ENCODE data around the gene GGPS1. TPM values are rescaled to one million over a fixed set of nuclear protein-coding genes. Genes with fewer than 3 reads are reported as not detected.

The GGPS1 gene
- total and polyA plus RNA-seq, 2 donors from 2014 or later, result 38.3 to 39.0 TPM

DNA sequence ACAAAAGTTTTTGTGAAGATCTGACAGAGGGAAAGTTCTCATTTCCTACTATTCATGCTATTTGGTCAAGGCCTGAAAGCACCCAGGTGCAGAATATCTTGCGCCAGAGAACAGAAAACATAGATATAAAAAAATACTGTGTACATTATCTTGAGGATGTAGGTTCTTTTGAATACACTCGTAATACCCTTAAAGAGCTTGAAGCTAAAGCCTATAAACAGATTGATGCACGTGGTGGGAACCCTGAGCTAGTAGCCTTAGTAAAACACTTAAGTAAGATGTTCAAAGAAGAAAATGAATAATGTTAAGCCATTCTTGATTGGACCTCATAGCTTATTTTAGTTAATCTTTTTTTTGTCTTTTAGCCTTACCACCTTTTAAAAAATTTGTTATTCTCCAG is 14.1 kb downstream of the GGPS1 start:
- TF ChIP-seq, protein P1, sequence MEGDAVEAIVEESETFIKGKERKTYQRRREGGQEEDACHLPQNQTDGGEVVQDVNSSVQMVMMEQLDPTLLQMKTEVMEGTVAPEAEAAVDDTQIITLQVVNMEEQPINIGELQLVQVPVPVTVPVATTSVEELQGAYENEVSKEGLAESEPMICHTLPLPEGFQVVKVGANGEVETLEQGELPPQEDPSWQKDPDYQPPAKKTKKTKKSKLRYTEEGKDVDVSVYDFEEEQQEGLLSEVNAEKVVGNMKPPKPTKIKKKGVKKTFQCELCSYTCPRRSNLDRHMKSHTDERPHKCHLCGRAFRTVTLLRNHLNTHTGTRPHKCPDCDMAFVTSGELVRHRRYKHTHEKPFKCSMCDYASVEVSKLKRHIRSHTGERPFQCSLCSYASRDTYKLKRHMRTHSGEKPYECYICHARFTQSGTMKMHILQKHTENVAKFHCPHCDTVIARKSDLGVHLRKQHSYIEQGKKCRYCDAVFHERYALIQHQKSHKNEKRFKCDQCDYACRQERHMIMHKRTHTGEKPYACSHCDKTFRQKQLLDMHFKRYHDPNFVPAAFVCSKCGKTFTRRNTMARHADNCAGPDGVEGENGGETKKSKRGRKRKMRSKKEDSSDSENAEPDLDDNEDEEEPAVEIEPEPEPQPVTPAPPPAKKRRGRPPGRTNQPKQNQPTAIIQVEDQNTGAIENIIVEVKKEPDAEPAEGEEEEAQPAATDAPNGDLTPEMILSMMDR (IDR thresholded peaks at IDR 0.05; ENCODE audit: borderline replicate concordance, extremely low read depth, insufficient read depth), result no peak
- H3K9ac ChIP-seq (ENCODE audit: low read length in 3 of 3), result no peak overlapping the region
- FAIRE-seq, result no peak
- DNase-seq, result no peak
- no peaks in the 10 kb centered on the region for H3K4me1 ChIP-seq (ENCODE audit: control insufficient read depth in 2 of 3, insufficient read depth in 2 of 3, low read depth in 1 of 3, low read length in 3 of 3)
- H3K9me3 ChIP-seq (ENCODE audit: control insufficient read depth in 2 of 3, insufficient read depth in 1 of 3, low read length in 3 of 3), result no peaks in the 10 kb centered on the region
- intact Hi-C loops (cut with DNase I), result no loop called here
- no peaks in the 10 kb centered on the region for H3K27me3 ChIP-seq (ENCODE audit: control insufficient read depth, insufficient read depth, low read length)
- H3K36me3 ChIP-seq (ENCODE audit: control insufficient read depth in 2 of 3, insufficient read depth in 3 of 3, low read length in 3 of 3), result peaks cover 0 to 16% (median 0%) of the 10 kb centered on the region in 3 donors
- no peak overlapping the region for H3K27ac ChIP-seq (ENCODE audit: low read depth in 2 of 2, low read length in 2 of 2)
- no peak overlapping the region for H3K4me3 ChIP-seq (ENCODE audit: low read length in 3 of 3)

DNA sequence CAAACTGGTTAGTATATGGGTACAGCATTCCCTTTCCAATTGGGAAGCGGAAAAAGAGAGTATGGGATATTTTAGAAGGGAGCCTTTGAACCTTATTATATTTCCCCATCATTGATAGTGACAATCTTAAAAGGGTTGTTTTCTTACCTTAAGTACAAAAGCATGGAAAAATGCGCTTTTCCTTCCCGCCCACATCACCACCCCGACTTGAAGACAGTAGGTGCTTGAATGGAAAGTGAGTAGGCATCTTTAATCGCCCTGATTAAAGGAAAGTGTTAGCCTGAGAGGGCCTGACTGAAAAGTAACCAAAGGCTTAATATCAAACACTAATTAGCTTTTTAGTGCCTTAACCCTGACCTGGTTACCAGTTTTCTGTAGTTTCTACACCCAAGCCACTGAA is 15.4 kb downstream of the GGPS1 start:
- H3K27me3 ChIP-seq (ENCODE audit: control insufficient read depth, insufficient read depth, low read length), result no peaks in the 10 kb centered on the region
- FAIRE-seq (no peak), DNase-seq (no peak)
- H3K9me3 ChIP-seq (ENCODE audit: control insufficient read depth in 2 of 3, insufficient read depth in 1 of 3, low read length in 3 of 3), result no peaks in the 10 kb centered on the region
- no peak overlapping the region for H3K27ac ChIP-seq (ENCODE audit: low read depth in 2 of 2, low read length in 2 of 2)
- H3K4me1 ChIP-seq (ENCODE audit: control insufficient read depth in 2 of 3, insufficient read depth in 2 of 3, low read depth in 1 of 3, low read length in 3 of 3), result no peaks in the 10 kb centered on the region
- H3K36me3 ChIP-seq (ENCODE audit: control insufficient read depth in 2 of 3, insufficient read depth in 3 of 3, low read length in 3 of 3), result peaks cover 0 to 10% (median 0%) of the 10 kb centered on the region in 3 donors
- TF ChIP-seq, protein P1 (IDR thresholded peaks at IDR 0.05; ENCODE audit: borderline replicate concordance, extremely low read depth, insufficient read depth), result no peak
- H3K9ac ChIP-seq (ENCODE audit: low read length in 3 of 3), result no peak overlapping the region
- intact Hi-C loops (cut with DNase I), result no loop called here
- no peak overlapping the region for H3K4me3 ChIP-seq (ENCODE audit: low read length in 3 of 3)

DNA sequence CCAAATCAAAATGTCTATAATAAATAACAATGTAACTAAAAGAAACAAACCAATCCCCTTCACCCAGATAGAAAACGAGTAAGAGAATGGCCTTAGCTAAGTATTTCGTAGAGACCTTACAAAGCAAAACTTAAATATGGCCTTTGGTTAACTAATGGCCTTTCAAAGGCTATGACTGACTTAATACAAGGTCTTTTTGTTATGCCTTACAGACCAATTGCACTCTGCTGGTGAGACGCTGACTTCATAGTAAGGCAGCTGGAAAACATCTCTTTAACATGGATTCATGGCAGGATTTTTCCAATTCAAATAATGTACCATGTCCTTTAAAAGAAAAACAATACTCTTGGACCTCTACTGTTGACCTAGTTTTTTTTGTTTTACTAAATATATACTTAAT is 23.1 kb downstream of the GGPS1 start:
- no peaks in the 10 kb centered on the region for H3K9me3 ChIP-seq (ENCODE audit: control insufficient read depth in 2 of 3, insufficient read depth in 1 of 3, low read length in 3 of 3)
- no peak overlapping the region for H3K9ac ChIP-seq (ENCODE audit: low read length in 3 of 3)
- H3K4me3 ChIP-seq (ENCODE audit: low read length in 3 of 3), result no peak overlapping the region
- TF ChIP-seq, protein P1 (IDR thresholded peaks at IDR 0.05; ENCODE audit: borderline replicate concordance, extremely low read depth, insufficient read depth), result no peak
- H3K36me3 ChIP-seq (ENCODE audit: control insufficient read depth in 2 of 3, insufficient read depth in 3 of 3, low read length in 3 of 3), result no peaks in the 10 kb centered on the region
- FAIRE-seq, result no peak
- intact Hi-C loops (cut with DNase I), result no loop called here
- H3K27ac ChIP-seq (ENCODE audit: low read depth in 2 of 2, low read length in 2 of 2), result no peak overlapping the region
- H3K27me3 ChIP-seq (ENCODE audit: control insufficient read depth, insufficient read depth, low read length), result no peaks in the 10 kb centered on the region
- DNase-seq, result no peak
- H3K4me1 ChIP-seq (ENCODE audit: control insufficient read depth in 2 of 3, insufficient read depth in 2 of 3, low read depth in 1 of 3, low read length in 3 of 3), result no peaks in the 10 kb centered on the region

DNA sequence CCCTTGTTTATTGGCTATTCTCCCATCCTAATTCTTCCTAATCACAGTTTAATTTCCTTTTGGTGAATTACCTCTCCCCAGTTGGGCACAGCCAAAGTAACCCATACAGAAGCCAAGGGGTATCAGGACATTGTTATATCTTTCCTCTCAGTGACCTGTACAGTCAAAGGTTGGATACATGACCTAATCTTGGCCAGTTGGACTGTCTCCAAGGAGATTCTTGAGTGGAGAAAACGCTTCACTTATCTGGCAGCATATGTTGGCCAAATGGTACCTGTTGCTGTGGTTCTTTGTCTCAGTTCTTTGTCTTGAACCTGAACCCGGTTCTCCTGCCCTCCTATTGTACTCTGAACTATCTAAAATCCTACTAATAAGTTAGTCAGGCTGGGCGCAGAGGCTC is 23.5 kb downstream of the GGPS1 start:
- FAIRE-seq (no peak), DNase-seq (no peak)
- H3K9me3 ChIP-seq (ENCODE audit: control insufficient read depth in 2 of 3, insufficient read depth in 1 of 3, low read length in 3 of 3), result no peaks in the 10 kb centered on the region
- no peaks in the 10 kb centered on the region for H3K4me1 ChIP-seq (ENCODE audit: control insufficient read depth in 2 of 3, insufficient read depth in 2 of 3, low read depth in 1 of 3, low read length in 3 of 3)
- TF ChIP-seq, protein P1 (IDR thresholded peaks at IDR 0.05; ENCODE audit: borderline replicate concordance, extremely low read depth, insufficient read depth), result no peak
- H3K9ac ChIP-seq (ENCODE audit: low read length in 3 of 3), result no peak overlapping the region
- intact Hi-C loops (cut with DNase I), result no loop called here
- no peaks in the 10 kb centered on the region for H3K27me3 ChIP-seq (ENCODE audit: control insufficient read depth, insufficient read depth, low read length)
- no peaks in the 10 kb centered on the region for H3K36me3 ChIP-seq (ENCODE audit: control insufficient read depth in 2 of 3, insufficient read depth in 3 of 3, low read length in 3 of 3)
- no peak overlapping the region for H3K27ac ChIP-seq (ENCODE audit: low read depth in 2 of 2, low read length in 2 of 2)
- no peak overlapping the region for H3K4me3 ChIP-seq (ENCODE audit: low read length in 3 of 3)

Data from kidney (tissue), 14 donors.